OCI-LY7 (cell line): ENCODE results near the gene BRI3.

Experiments used
- CTCF ChIP-seq: fragments of 200-600 bp; sonication (generic); conservative IDR thresholded peaks from 2 replicates; pipeline ENCODE4 v1.5.1; 2014; ENCODE audit warnings: mild to moderate bottlenecking, antibody characterized with exemption, low read length, moderate library complexity, mixed read lengths
- EZH2phosphoT487 ChIP-seq: fragments of 200-600 bp; sonication (generic); IDR thresholded peaks from 2 replicates; pipeline ENCODE4 v1.6.1; 2018; ENCODE audit warnings: low read depth, borderline replicate concordance, mild to moderate bottlenecking, mixed run types, antibody characterized with exemption, low read length, moderate library complexity, mixed read lengths

GRCh38 chr7:98265841-98266271 is 15.6 kb upstream of the BRI3 start:
- TF ChIP-seq CTCF = no peak
- TF ChIP-seq EZH2phosphoT487 = no peak
